ENCODE results near the gene STK11IP.

GRCh38 chr2:219553463-219553963, 44.1 kb upstream of the STK11IP start:
- no peak for TF ChIP-seq CTCF (IDR thresholded peaks at IDR 0.05; ENCODE audit: low read depth, low read length)
- no peak for TF ChIP-seq EZH2phosphoT487 (IDR thresholded peaks at IDR 0.05; ENCODE audit: low read depth)
